A673 (cell line): Measurements from ENCODE around the gene ADGB.

ENCODE experiments used
- EZH2 ChIP-seq: fragments of 200-600 bp; sonication (generic); IDR thresholded peaks from 2 replicates; pipeline ENCODE4 v1.6.1; 2017; ENCODE audit warnings: borderline replicate concordance, low read depth, mild to moderate bottlenecking, mixed read lengths, antibody characterized with exemption, low read length; ENCODE audit not compliant: poor library complexity, severe bottlenecking
- TF ChIP-seq, protein P1 (sequence below): fragments of 300-800, 200-600 bp; sonication (generic); conservative IDR thresholded peaks from 2 replicates; pipeline ENCODE4 v1.5.1; 2017; ENCODE audit warnings: low read depth, mild to moderate bottlenecking, antibody characterized with exemption, low read length, moderate library complexity, mixed read lengths

GRCh38 chr6:146805546-146806325 lies 207.0 kb downstream of the ADGB start:
- TF ChIP-seq, protein P1, sequence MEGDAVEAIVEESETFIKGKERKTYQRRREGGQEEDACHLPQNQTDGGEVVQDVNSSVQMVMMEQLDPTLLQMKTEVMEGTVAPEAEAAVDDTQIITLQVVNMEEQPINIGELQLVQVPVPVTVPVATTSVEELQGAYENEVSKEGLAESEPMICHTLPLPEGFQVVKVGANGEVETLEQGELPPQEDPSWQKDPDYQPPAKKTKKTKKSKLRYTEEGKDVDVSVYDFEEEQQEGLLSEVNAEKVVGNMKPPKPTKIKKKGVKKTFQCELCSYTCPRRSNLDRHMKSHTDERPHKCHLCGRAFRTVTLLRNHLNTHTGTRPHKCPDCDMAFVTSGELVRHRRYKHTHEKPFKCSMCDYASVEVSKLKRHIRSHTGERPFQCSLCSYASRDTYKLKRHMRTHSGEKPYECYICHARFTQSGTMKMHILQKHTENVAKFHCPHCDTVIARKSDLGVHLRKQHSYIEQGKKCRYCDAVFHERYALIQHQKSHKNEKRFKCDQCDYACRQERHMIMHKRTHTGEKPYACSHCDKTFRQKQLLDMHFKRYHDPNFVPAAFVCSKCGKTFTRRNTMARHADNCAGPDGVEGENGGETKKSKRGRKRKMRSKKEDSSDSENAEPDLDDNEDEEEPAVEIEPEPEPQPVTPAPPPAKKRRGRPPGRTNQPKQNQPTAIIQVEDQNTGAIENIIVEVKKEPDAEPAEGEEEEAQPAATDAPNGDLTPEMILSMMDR: no peak
- TF ChIP-seq EZH2: no peak
